Right kidney (tissue), 9 donors: Measurements from ENCODE around the gene DIRAS3.
"Not testable (repeated sequence)": the region's sequence is repeated elsewhere in the genome, so short reads cannot be mapped to it uniquely, and the experiment has no call there.

Experiments
- DNase-seq: peaks from one replicate; pipeline ENCODE4 v3.0.0-alpha.2; 2016
- long read RNA-seq, 8 donors: transcript quantifications; one replicate each; lab custom pipeline, GENCODE V29; 2026

The DIRAS3 gene
- long read RNA-seq, donor 1: 0 reads
- long read RNA-seq, donor 2: 0 reads
- long read RNA-seq, donor 3: 0 reads
- long read RNA-seq, donor 4, partial matches to known transcripts: 0 of 1 reads
- long read RNA-seq, donor 4, other reads (novel, unspliced or antisense): 0 of 1 reads
- long read RNA-seq, donor 5: 0 reads
- long read RNA-seq, donor 6: 0 reads
- long read RNA-seq, donor 7, partial matches to known transcripts: 0 of 1 reads
- long read RNA-seq, donor 7, other reads (novel, unspliced or antisense): 0 of 1 reads
- long read RNA-seq, donor 8: 0 reads

- DNase-seq: peak; percentile 46
These were observed at the start of gene DIRAS3 for GRCh38 chr1:68049941-68050878. Gene DIRAS3 (minus strand): TSS chr1:68050627. CDS start chr1:68047297, 3,330 bp downstream.

GRCh38 chr1:68093737-68094136 is 43.3 kb upstream of the DIRAS3 start:
- DNase-seq: no peak

- no peak for DNase-seq
These were observed 36.8 kb upstream of the DIRAS3 start for GRCh38 chr1:68087184-68087583.

- no peak for DNase-seq
These were observed 35.3 kb upstream of the DIRAS3 start for GRCh38 chr1:68085752-68086151.

GRCh38 chr1:68083686-68084085 is 33.3 kb upstream of the DIRAS3 start:
- DNase-seq: no peak

- DNase-seq: no peak
These were observed 31.4 kb upstream of the DIRAS3 start for GRCh38 chr1:68081775-68082283.

- DNase-seq: no peak
These were observed 28.2 kb upstream of the DIRAS3 start for GRCh38 chr1:68078647-68079046.

GRCh38 chr1:68074472-68074871 is 24.0 kb upstream of the DIRAS3 start:
- no peak for DNase-seq

- DNase-seq: no peak
These were observed 15.3 kb upstream of the DIRAS3 start for GRCh38 chr1:68065766-68066165.

GRCh38 chr1:68058053-68058452 is 7.6 kb upstream of the DIRAS3 start:
- not testable (repeated sequence) for DNase-seq

- no peak for DNase-seq
These were observed 7.1 kb upstream of the DIRAS3 start for GRCh38 chr1:68057564-68057963.

- DNase-seq: no peak
These were observed 6.6 kb upstream of the DIRAS3 start for GRCh38 chr1:68057050-68057449.

GRCh38 chr1:68051475-68051874 is 1.0 kb upstream of the DIRAS3 start:
- DNase-seq: peak; percentile 65

GRCh38 chr1:68047659-68048026 is 2.8 kb downstream of the DIRAS3 start:
- DNase-seq: no peak

- peak; percentile 7 for DNase-seq
These were observed 3.4 kb downstream of the DIRAS3 start for GRCh38 chr1:68046885-68047658.

- DNase-seq: no peak
These were observed 4.0 kb downstream of the DIRAS3 start for GRCh38 chr1:68046423-68046822.

- no peak for DNase-seq
These were observed 4.8 kb downstream of the DIRAS3 start for GRCh38 chr1:68045511-68046180.

- no peak for DNase-seq
These were observed 6.9 kb downstream of the DIRAS3 start for GRCh38 chr1:68043443-68044090.

- DNase-seq: no peak
These were observed 13.5 kb downstream of the DIRAS3 start for GRCh38 chr1:68036946-68037345.

- no peak for DNase-seq
These were observed 21.0 kb downstream of the DIRAS3 start for GRCh38 chr1:68029444-68029843.

GRCh38 chr1:68028566-68028965 is 21.9 kb downstream of the DIRAS3 start:
- DNase-seq: no peak
